GM19438 (cell line): ENCODE measurements around the gene CEP85L.
A peak's percentile ranks its signal among the peaks of the same experiment; 100 is the strongest.

ENCODE experiments used
- ATAC-seq: cut with Tn5 transposase; IDR thresholded peaks from one replicate; pipeline ENCODE4 v1.9.1; 2021; ENCODE audit warnings: low read depth; ENCODE audit not compliant: unreplicated experiment

CEP85L gene

DNA sequence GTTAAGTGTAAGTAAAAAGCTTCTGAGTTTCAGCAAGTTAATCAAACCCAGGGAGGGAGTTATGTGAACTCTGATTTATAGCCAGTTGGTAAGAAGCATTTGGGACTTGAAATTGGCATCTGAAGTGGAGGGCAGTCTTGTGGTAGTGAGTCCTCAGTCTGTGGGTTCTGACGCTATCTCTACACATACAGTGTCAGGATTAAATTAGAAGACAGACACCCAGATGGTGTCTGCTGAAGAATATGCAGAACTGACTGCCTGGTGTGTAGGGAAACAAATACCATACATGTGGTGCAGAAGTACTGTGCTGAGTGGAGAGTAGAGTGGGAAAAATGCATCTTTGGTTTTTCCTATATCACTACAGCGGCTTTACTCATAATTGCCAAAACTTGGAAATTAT is 146.8 kb downstream of the CEP85L start:
- no peak for ATAC-seq

DNA sequence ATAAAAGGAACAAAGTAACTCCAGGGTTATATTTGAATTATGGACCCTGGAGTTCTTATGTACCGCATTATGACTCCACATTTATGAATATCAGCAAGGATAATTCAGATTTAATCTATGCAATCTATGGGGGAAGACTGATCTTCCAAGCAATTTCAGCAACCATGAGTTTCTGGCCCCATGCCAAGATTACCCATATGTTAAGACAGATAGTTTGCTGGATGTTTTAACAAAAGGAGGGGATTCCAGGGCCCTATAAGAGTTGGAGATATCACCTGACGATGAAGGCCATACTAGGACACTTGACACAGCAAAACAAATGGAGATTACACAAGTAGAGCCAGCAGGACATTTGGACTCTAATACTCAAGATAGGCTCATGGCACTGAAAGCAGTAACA is 149.2 kb downstream of the CEP85L start:
- no peak for ATAC-seq

DNA sequence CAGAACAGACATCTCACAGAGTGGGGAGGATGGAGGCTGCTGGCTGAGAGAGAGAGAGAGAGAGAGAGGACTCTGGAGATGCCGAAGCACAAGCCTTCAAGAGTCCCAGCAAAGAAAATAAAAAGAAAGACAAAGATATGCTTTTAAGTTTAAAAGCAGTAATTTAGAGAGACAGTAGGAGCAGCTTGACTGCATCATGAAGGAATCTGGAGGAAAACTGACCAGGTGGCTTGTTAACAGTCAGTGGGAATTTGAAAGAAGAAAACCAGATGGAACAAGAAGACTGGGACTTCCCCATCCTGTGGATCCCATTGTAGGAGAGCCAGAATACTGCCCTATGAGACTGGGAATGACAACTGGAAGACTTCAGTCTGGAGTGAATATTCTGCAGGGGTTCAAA is 149.6 kb downstream of the CEP85L start:
- no peak for ATAC-seq

- ATAC-seq: no peak
Measured at GRCh38 chr6:118501099-118501498, 150.3 kb downstream of the CEP85L start.

- no peak for ATAC-seq
Measured at GRCh38 chr6:118500130-118501015, 151.0 kb downstream of the CEP85L start.

GRCh38 chr6:118495485-118496280 is 155.7 kb downstream of the CEP85L start:
- ATAC-seq: no peak

- no peak for ATAC-seq
Measured at GRCh38 chr6:118494091-118494490, 157.3 kb downstream of the CEP85L start.

- ATAC-seq: no peak
Measured at GRCh38 chr6:118489990-118490389, 161.4 kb downstream of the CEP85L start.

DNA sequence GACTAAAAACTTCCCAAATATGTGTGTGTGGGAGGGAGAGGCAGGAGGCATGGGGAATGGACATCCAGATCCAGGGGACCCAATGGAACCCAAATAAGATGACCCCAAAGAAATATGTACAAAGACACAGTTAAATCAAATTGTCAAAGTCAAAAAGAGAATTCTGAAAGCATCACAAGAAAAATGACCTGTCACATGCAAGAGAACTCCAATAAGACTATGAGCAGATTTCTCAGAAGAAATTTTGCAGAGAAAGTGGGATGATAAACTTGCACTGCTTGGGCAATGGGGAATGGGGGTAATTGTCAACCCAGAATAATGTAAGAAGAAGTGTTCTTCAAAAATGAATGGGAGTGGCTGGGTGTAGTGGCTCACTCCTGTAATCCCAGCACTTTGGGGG is 162.8 kb downstream of the CEP85L start:
- no peak for ATAC-seq

- ATAC-seq: peak; percentile 89
Measured at GRCh38 chr6:118485601-118486550, 165.5 kb downstream of the CEP85L start.

- no peak for ATAC-seq
Measured at GRCh38 chr6:118476551-118476950, 174.8 kb downstream of the CEP85L start.

GRCh38 chr6:118473266-118473665 is 178.1 kb downstream of the CEP85L start:
- no peak for ATAC-seq

- no peak for ATAC-seq
Measured at GRCh38 chr6:118469468-118469867, 181.9 kb downstream of the CEP85L start.

DNA sequence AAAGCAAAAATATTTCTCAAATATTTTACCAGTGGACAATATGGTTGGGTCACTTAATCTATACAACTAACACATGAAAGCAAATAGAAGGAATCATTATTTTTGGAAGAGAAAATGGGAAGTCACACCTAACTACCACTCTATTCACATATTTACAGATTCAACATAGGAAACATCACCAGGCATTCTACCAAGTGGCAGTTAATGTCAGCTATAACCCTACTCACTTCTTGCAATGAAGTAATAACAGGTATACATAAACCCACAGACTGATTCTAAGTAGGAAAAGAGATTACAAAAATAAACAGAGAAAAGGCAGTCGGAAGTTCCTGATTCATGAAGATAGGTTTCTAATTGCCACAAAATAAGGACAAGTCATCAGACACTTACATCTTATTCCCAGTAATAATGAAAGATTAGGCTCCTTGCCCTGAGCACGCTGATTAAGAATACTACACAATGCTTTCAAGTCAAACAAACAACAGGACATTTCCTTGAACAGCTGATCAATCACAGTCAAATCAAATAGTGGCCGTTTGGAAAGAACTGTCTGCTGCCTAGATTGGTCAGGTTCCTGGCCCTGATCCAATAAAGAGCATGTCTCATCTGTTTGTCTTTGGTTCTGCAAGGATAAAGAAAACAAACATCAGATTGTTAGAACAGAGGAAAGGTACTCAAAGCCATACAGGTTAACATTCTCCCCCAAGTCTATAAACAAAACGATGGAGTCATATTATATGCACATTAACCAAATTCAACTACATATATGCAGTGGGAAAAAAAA is 182.5 kb downstream of the CEP85L start:
- no peak for ATAC-seq

- ATAC-seq: no peak
Measured at GRCh38 chr6:118467181-118467580, 184.2 kb downstream of the CEP85L start.

- no peak for ATAC-seq
Measured at GRCh38 chr6:118464620-118465019, 186.8 kb downstream of the CEP85L start.

GRCh38 chr6:118460958-118461470 is 190.4 kb downstream of the CEP85L start:
- ATAC-seq: no peak

DNA sequence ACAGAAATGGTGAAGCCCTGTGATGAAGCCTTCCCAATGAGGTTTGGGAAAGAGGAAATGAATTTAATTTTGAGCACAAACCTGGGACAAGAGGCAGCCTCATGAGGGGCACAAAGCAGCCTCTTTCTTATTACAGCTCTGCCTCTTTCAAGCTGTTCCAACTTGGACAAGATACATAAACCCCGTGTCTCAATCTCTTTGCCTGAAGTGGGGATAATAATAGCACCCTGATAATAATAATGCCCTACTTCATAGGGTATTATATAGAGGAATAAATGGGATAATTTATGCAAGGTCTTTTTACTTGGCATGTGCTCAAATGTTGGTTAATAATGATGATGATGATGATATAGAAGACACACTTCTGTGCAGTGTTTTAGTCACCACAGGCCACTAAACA is 194.4 kb downstream of the CEP85L start:
- ATAC-seq: no peak

DNA sequence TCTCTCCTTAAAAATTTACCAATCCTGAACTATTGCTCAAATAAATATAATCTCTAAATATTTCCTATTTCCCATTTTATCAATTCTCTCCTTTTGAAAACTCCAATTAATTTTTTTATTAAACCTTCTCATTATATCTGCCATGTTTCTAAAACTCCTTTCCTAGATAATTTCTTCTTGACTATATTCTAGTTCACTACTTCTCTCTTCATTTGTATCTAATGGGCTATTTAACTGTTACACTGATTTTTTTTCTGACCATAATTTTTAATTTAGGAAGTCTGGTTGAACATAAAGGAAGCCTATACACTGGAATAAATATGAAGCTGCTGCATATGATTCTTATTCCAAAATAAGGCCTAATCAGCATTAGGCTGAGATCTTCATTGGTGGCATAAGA is 199.6 kb downstream of the CEP85L start:
- ATAC-seq: no peak

GRCh38 chr6:118444796-118445195 is 206.6 kb downstream of the CEP85L start:
- ATAC-seq: no peak
